ENCODE measurements around the gene TIFAB. TPM values are rescaled to one million over a fixed set of nuclear protein-coding genes. Genes with fewer than 3 reads are reported as not detected.

The TIFAB gene
- total RNA-seq, 1 donor from 2014 or later = not detected

DNA sequence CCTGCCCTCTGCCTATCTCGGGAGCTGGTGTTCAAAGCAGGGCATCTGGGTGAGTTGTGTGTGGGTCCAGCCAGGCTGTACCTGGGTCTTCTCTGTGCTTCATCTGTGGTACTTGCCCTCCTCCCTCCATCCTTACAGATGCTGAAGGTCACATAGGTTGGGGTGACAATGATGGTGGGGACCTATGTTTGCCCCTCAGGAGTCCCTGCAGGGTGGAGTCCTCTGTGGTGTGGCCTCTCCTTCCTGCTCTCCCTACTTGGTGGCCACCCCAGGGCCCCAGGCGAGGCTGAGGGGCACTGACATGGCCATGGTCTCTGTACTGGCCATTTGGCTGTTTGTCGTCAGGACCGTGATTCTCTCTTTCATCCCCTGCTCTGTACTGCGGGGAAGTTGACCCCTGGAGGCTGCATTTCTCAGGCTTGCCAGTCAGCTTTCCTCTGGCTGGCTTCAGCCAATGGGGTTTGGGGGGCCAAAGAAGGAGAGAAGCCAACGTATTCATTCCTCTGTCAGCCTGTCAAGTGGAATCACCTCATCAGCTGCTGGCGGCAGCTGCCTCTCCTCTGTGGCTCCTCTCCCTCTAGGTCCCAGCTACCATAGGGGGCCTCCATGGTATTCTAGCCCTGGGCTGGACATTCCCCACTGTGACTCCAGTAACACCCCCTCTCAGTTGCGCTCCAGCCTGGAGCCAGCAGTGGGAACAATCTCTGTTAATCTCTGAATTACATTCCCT, 9.6 kb downstream of the TIFAB start:
- H3K4me2 ChIP-seq (ENCODE audit: low read length) = no peak overlapping the region
- peaks cover 2% of the 10 kb centered on the region for H3K27me3 Mint-ChIP-seq (ENCODE audit: low read depth, unreplicated experiment)
- TF ChIP-seq EZH2 (IDR thresholded peaks at IDR 0.05; ENCODE audit: insufficient read depth, low read length) (no peak), CTCF (IDR thresholded peaks at IDR 0.05; ENCODE audit: insufficient read depth, low read depth, low read length) (no peak)
- H3K27me3 ChIP-seq (ENCODE audit: insufficient read depth, low read length) = peaks cover 6% of the 10 kb centered on the region
- DNase-seq (ENCODE audit: low read depth) = no peak
- H3K27ac ChIP-seq (ENCODE audit: low read depth, low read length) = no peak overlapping the region
- peaks cover 2% of the 10 kb centered on the region for H3K9me3 ChIP-seq (ENCODE audit: insufficient read depth, low read depth, low read length)
- H3K4me3 ChIP-seq (ENCODE audit: insufficient read depth, low read depth, low read length) = no peak overlapping the region
- H3K79me2 ChIP-seq (ENCODE audit: insufficient read depth, low read length) = no peaks in the 10 kb centered on the region
- no peaks in the 10 kb centered on the region for H3K36me3 ChIP-seq (ENCODE audit: insufficient read depth, low read length)
- no peak overlapping the region for H2AFZ ChIP-seq (ENCODE audit: low read depth, low read length)
- peaks cover 22% of the 10 kb centered on the region for H3K4me1 Mint-ChIP-seq (ENCODE audit: low read depth, unreplicated experiment)
- no peaks in the 10 kb centered on the region for H4K20me1 ChIP-seq (ENCODE audit: insufficient read depth, low read length)
- FAIRE-seq = no peak
- H3K9me3 Mint-ChIP-seq (ENCODE audit: unreplicated experiment) = peaks cover 2% of the 10 kb centered on the region
- no peak overlapping the region for H3K9ac ChIP-seq (ENCODE audit: low read length)
- H3K27ac Mint-ChIP-seq (ENCODE audit: unreplicated experiment) = no peak overlapping the region
- H3K4me1 ChIP-seq (ENCODE audit: insufficient read depth, low read length) = peaks cover 8% of the 10 kb centered on the region
- no peaks in the 10 kb centered on the region for H3K36me3 Mint-ChIP-seq (ENCODE audit: low read depth, unreplicated experiment)
- no peak overlapping the region for H3K4me3 Mint-ChIP-seq (ENCODE audit: unreplicated experiment)

DNA sequence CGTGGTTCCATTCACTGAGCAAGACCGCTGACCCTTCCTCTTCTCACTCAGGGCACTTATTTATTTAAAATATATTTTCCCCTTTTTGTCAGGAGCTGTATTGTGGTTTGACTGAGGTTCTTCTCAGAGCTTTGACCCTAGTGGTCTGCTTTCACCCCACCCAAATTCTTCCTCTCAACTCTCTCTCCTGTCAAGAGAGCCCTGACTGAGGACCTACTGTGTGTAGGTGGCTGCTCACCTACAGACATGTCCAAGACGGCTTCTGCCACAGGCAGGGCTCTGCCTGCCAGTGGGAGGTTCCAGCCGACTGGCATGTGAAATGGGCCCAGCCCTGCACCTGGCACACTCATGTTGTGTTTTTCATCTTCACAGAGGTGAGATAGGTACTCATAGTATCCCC, 10.2 kb downstream of the TIFAB start:
- Histone ChIP-seq H3K79me2 (ENCODE audit: insufficient read depth, low read length) (no peaks in the 10 kb centered on the region), H3K27me3 (ENCODE audit: insufficient read depth, low read length) (peaks cover under 1% of the 10 kb centered on the region), H2AFZ (ENCODE audit: low read depth, low read length) (no peak overlapping the region), H3K4me1 (ENCODE audit: insufficient read depth, low read length) (peaks cover 15% of the 10 kb centered on the region), H3K27ac (ENCODE audit: low read depth, low read length) (no peak overlapping the region), H3K9me3 (ENCODE audit: insufficient read depth, low read depth, low read length) (no peaks in the 10 kb centered on the region), H4K20me1 (ENCODE audit: insufficient read depth, low read length) (no peaks in the 10 kb centered on the region), H3K4me3 (ENCODE audit: insufficient read depth, low read depth, low read length) (no peak overlapping the region), H3K36me3 (ENCODE audit: insufficient read depth, low read length) (no peaks in the 10 kb centered on the region), H3K4me2 (ENCODE audit: low read length) (no peak overlapping the region), H3K9ac (ENCODE audit: low read length) (no peak overlapping the region)
- Mint-ChIP-seq H3K9me3 (ENCODE audit: unreplicated experiment) (peaks cover 2% of the 10 kb centered on the region), H3K27ac (ENCODE audit: unreplicated experiment) (no peak overlapping the region), H3K36me3 (ENCODE audit: low read depth, unreplicated experiment) (no peaks in the 10 kb centered on the region), H3K4me1 (ENCODE audit: low read depth, unreplicated experiment) (peaks cover 29% of the 10 kb centered on the region), H3K27me3 (ENCODE audit: low read depth, unreplicated experiment) (peaks cover 2% of the 10 kb centered on the region), H3K4me3 (ENCODE audit: unreplicated experiment) (no peak overlapping the region)
- FAIRE-seq (no peak), DNase-seq (ENCODE audit: low read depth) (no peak)
- no peak for TF ChIP-seq EZH2 (IDR thresholded peaks at IDR 0.05; ENCODE audit: insufficient read depth, low read length)
- no peak for TF ChIP-seq CTCF (IDR thresholded peaks at IDR 0.05; ENCODE audit: insufficient read depth, low read depth, low read length)

GRCh38 chr5:135441350-135441831, 10.8 kb downstream of the TIFAB start:
- H3K9me3 Mint-ChIP-seq (ENCODE audit: unreplicated experiment) = peaks cover 2% of the 10 kb centered on the region
- H3K4me3 Mint-ChIP-seq (ENCODE audit: unreplicated experiment) = no peak overlapping the region
- FAIRE-seq (no peak), DNase-seq (ENCODE audit: low read depth) (no peak)
- peaks cover 2% of the 10 kb centered on the region for H3K27me3 Mint-ChIP-seq (ENCODE audit: low read depth, unreplicated experiment)
- Histone ChIP-seq H3K4me1 (ENCODE audit: insufficient read depth, low read length) (peaks cover 17% of the 10 kb centered on the region), H3K27ac (ENCODE audit: low read depth, low read length) (no peak overlapping the region), H3K9me3 (ENCODE audit: insufficient read depth, low read depth, low read length) (no peaks in the 10 kb centered on the region), H3K9ac (ENCODE audit: low read length) (no peak overlapping the region), H3K4me3 (ENCODE audit: insufficient read depth, low read depth, low read length) (no peak overlapping the region), H2AFZ (ENCODE audit: low read depth, low read length) (no peak overlapping the region), H3K36me3 (ENCODE audit: insufficient read depth, low read length) (no peaks in the 10 kb centered on the region), H3K27me3 (ENCODE audit: insufficient read depth, low read length) (no peaks in the 10 kb centered on the region), H3K4me2 (ENCODE audit: low read length) (no peak overlapping the region), H3K79me2 (ENCODE audit: insufficient read depth, low read length) (no peaks in the 10 kb centered on the region), H4K20me1 (ENCODE audit: insufficient read depth, low read length) (no peaks in the 10 kb centered on the region)
- TF ChIP-seq CTCF (IDR thresholded peaks at IDR 0.05; ENCODE audit: insufficient read depth, low read depth, low read length) (no peak), EZH2 (IDR thresholded peaks at IDR 0.05; ENCODE audit: insufficient read depth, low read length) (no peak)
- H3K36me3 Mint-ChIP-seq (ENCODE audit: low read depth, unreplicated experiment) = no peaks in the 10 kb centered on the region
- H3K4me1 Mint-ChIP-seq (ENCODE audit: low read depth, unreplicated experiment) = peaks cover 29% of the 10 kb centered on the region
- no peak overlapping the region for H3K27ac Mint-ChIP-seq (ENCODE audit: unreplicated experiment)

Data from astrocyte (in vitro differentiated cells and primary cell).